Neuron (in vitro differentiated cells): ENCODE data around the gene ASB4.
"Not testable (repeated sequence)": the region's sequence is repeated elsewhere in the genome, so short reads cannot be mapped to it uniquely, and the experiment has no call there.

Experiments
- H2AFZ ChIP-seq: one replicate; pipeline ENCODE4 v1.6.1; 2013; ENCODE audit warnings: low read depth, mild to moderate bottlenecking, inconsistent platforms, low read length, moderate library complexity
- H3K27me3 ChIP-seq: one replicate; pipeline ENCODE4 v1.6.1; 2013; ENCODE audit warnings: low read length; ENCODE audit not compliant: insufficient read depth
- H3K36me3 ChIP-seq: one replicate; pipeline ENCODE4 v1.6.1; 2013; ENCODE audit warnings: low read length; ENCODE audit not compliant: insufficient read depth
- H3K4me1 ChIP-seq: one replicate; pipeline ENCODE4 v1.6.1; 2013; ENCODE audit warnings: low read length; ENCODE audit not compliant: insufficient read depth
- H3K4me3 ChIP-seq: 2 replicates; pipeline ENCODE4 v1.5.1; 2013; ENCODE audit warnings: mild to moderate bottlenecking, low read length, moderate library complexity
- H3K9me3 ChIP-seq: one replicate; pipeline ENCODE4 v1.6.1; 2013; ENCODE audit warnings: low read length

The ASB4 gene

GRCh38 chr7:95491201-95491600 is 5.5 kb downstream of the ASB4 start:
- no peaks in the 10 kb centered on the region for H3K27me3 ChIP-seq
- H3K4me1 ChIP-seq = peaks cover 20% of the 10 kb centered on the region
- H3K4me3 ChIP-seq = no peak overlapping the region
- no peaks in the 10 kb centered on the region for H3K9me3 ChIP-seq
- peak overlapping the region; percentile 59 for H2AFZ ChIP-seq
- no peaks in the 10 kb centered on the region for H3K36me3 ChIP-seq

- Histone ChIP-seq H2AFZ (peak overlapping the region; percentile 59), H3K4me3 (no peak overlapping the region), H3K9me3 (no peaks in the 10 kb centered on the region), H3K36me3 (no peaks in the 10 kb centered on the region), H3K27me3 (no peaks in the 10 kb centered on the region), H3K4me1 (peaks cover 20% of the 10 kb centered on the region)
Observed at GRCh38 chr7:95491634-95492314, 6.0 kb downstream of the ASB4 start.

GRCh38 chr7:95493247-95493646 is 7.5 kb downstream of the ASB4 start:
- Histone ChIP-seq H2AFZ (no peak overlapping the region), H3K4me3 (no peak overlapping the region), H3K27me3 (no peaks in the 10 kb centered on the region), H3K4me1 (peaks cover 20% of the 10 kb centered on the region), H3K36me3 (no peaks in the 10 kb centered on the region), H3K9me3 (no peaks in the 10 kb centered on the region)

GRCh38 chr7:95493844-95494243 is 8.1 kb downstream of the ASB4 start:
- Histone ChIP-seq H3K27me3 (no peaks in the 10 kb centered on the region), H3K36me3 (no peaks in the 10 kb centered on the region), H3K9me3 (no peaks in the 10 kb centered on the region), H3K4me1 (peaks cover 20% of the 10 kb centered on the region), H2AFZ (no peak overlapping the region), H3K4me3 (no peak overlapping the region)

GRCh38 chr7:95501261-95501832 is 15.6 kb downstream of the ASB4 start:
- H3K9me3 ChIP-seq = no peaks in the 10 kb centered on the region
- H3K27me3 ChIP-seq = no peaks in the 10 kb centered on the region
- no peak overlapping the region for H3K4me3 ChIP-seq
- no peak overlapping the region for H2AFZ ChIP-seq
- no peaks in the 10 kb centered on the region for H3K36me3 ChIP-seq
- peaks cover 24% of the 10 kb centered on the region for H3K4me1 ChIP-seq

- peaks cover 24% of the 10 kb centered on the region for H3K4me1 ChIP-seq
- H3K27me3 ChIP-seq = no peaks in the 10 kb centered on the region
- no peak overlapping the region for H2AFZ ChIP-seq
- H3K4me3 ChIP-seq = no peak overlapping the region
- H3K36me3 ChIP-seq = no peaks in the 10 kb centered on the region
- no peaks in the 10 kb centered on the region for H3K9me3 ChIP-seq
Observed at GRCh38 chr7:95502403-95502802, 16.7 kb downstream of the ASB4 start.

- Histone ChIP-seq H3K4me3 (no peak overlapping the region), H3K4me1 (peaks cover 24% of the 10 kb centered on the region), H3K27me3 (no peaks in the 10 kb centered on the region), H2AFZ (no peak overlapping the region), H3K36me3 (no peaks in the 10 kb centered on the region), H3K9me3 (no peaks in the 10 kb centered on the region)
Observed at GRCh38 chr7:95503271-95504131, 17.8 kb downstream of the ASB4 start.

GRCh38 chr7:95504132-95504588 is 18.4 kb downstream of the ASB4 start:
- peaks cover 31% of the 10 kb centered on the region for H3K4me1 ChIP-seq
- not testable (repeated sequence) for H3K27me3 ChIP-seq, H3K4me3 ChIP-seq, H2AFZ ChIP-seq, H3K9me3 ChIP-seq, H3K36me3 ChIP-seq

GRCh38 chr7:95508780-95509179 is 23.0 kb downstream of the ASB4 start:
- Histone ChIP-seq H3K27me3 (no peaks in the 10 kb centered on the region), H3K9me3 (no peaks in the 10 kb centered on the region), H3K4me3 (no peak overlapping the region), H3K36me3 (no peaks in the 10 kb centered on the region), H2AFZ (peak overlapping the region; percentile 29), H3K4me1 (peaks cover 25% of the 10 kb centered on the region)

- peak overlapping the region; percentile 3 for H2AFZ ChIP-seq
- H3K36me3 ChIP-seq = no peaks in the 10 kb centered on the region
- no peak overlapping the region for H3K4me3 ChIP-seq
- peaks cover 22% of the 10 kb centered on the region for H3K4me1 ChIP-seq
- no peaks in the 10 kb centered on the region for H3K9me3 ChIP-seq
- H3K27me3 ChIP-seq = no peaks in the 10 kb centered on the region
Observed at GRCh38 chr7:95509199-95509598, 23.5 kb downstream of the ASB4 start.

- H3K4me3 ChIP-seq = no peak overlapping the region
- no peaks in the 10 kb centered on the region for H3K27me3 ChIP-seq
- H3K36me3 ChIP-seq = no peaks in the 10 kb centered on the region
- no peak overlapping the region for H2AFZ ChIP-seq
- no peaks in the 10 kb centered on the region for H3K9me3 ChIP-seq
- H3K4me1 ChIP-seq = peaks cover 16% of the 10 kb centered on the region
Observed at GRCh38 chr7:95511716-95512260, 26.0 kb downstream of the ASB4 start.

GRCh38 chr7:95517458-95517857 is 31.7 kb downstream of the ASB4 start:
- no peaks in the 10 kb centered on the region for H3K9me3 ChIP-seq
- H2AFZ ChIP-seq = no peak overlapping the region
- H3K36me3 ChIP-seq = no peaks in the 10 kb centered on the region
- H3K27me3 ChIP-seq = no peaks in the 10 kb centered on the region
- H3K4me3 ChIP-seq = no peak overlapping the region
- H3K4me1 ChIP-seq = peaks cover 4% of the 10 kb centered on the region

- H2AFZ ChIP-seq = no peak overlapping the region
- H3K9me3 ChIP-seq = no peaks in the 10 kb centered on the region
- no peaks in the 10 kb centered on the region for H3K36me3 ChIP-seq
- H3K4me1 ChIP-seq = peaks cover 4% of the 10 kb centered on the region
- no peak overlapping the region for H3K4me3 ChIP-seq
- H3K27me3 ChIP-seq = no peaks in the 10 kb centered on the region
Observed at GRCh38 chr7:95517870-95518269, 32.1 kb downstream of the ASB4 start.
